ENCODE data around the gene ZNF417. TPM values are rescaled to one million over a fixed set of nuclear protein-coding genes. Genes with fewer than 3 reads are reported as not detected.
A peak's percentile ranks its signal among the peaks of the same experiment; 100 is the strongest.

The ZNF417 gene
- total and polyA plus RNA-seq, 2 experiments from 2014 or later = 6.0 to 19.4 TPM

GRCh38 chr19:57935731-57936130, 19.3 kb upstream of the ZNF417 start:
- H3K9me3 Mint-ChIP-seq = peaks cover 23% of the 10 kb centered on the region
- no peaks in the 10 kb centered on the region for H3K9me2 ChIP-seq (ENCODE audit: insufficient read depth)
- H3K4me1 Mint-ChIP-seq = peaks cover 13% of the 10 kb centered on the region
- no peaks in the 10 kb centered on the region; the same call in 1 of the 2 replicates for H4K20me1 ChIP-seq (replicated peaks; ENCODE audit: insufficient read depth)
- H3K36me3 Mint-ChIP-seq (ENCODE audit: low read depth) = peaks cover 67% of the 10 kb centered on the region
- H3K27me3 Mint-ChIP-seq (ENCODE audit: insufficient read depth, low read depth, poor library complexity) = peaks cover 9% of the 10 kb centered on the region
- peaks cover 15% of the 10 kb centered on the region; the same call in 1 of the 2 replicates for H3K36me3 ChIP-seq (ENCODE audit: insufficient read depth)
- H3F3A ChIP-seq (replicated peaks; ENCODE audit: low read depth) = 0 out of 2 replicates have a peak, but pooled peaks cover 4% of the 10 kb centered on the region
- ATAC-seq (no peak), DNase-seq (ENCODE audit: low spot score) (no peak)
- H3K27ac ChIP-seq (ENCODE audit: low read depth) = peak overlapping the region; percentile 34; the same call in 1 of the 2 replicates
- H3K79me2 ChIP-seq (replicated peaks; ENCODE audit: insufficient read depth) = peaks cover 50% of the 10 kb centered on the region
- peak overlapping the region; percentile 99 for H3K4me3 Mint-ChIP-seq
- H3K4me2 ChIP-seq = peak overlapping the region; percentile 19; the same call in 1 of the 2 replicates
- TF ChIP-seq CTCF (conservative IDR thresholded peaks at IDR 0.05; ENCODE audit: low read depth in 2 of 2) (no peak), ZNF114 (CRISPR knock-in tag; IDR thresholded peaks at IDR 0.05) (no peak), JUNB (IDR thresholded peaks at IDR 0.05; ENCODE audit: unreplicated experiment) (no peak), EZH2phosphoT487 (IDR thresholded peaks at IDR 0.05; ENCODE audit: unreplicated experiment) (no peak), ZNF331 (CRISPR knock-in tag; IDR thresholded peaks at IDR 0.05; ENCODE audit: low read depth) (no peak), ZNF462 (CRISPR knock-in tag; IDR thresholded peaks at IDR 0.05) (no peak), NANOG (IDR thresholded peaks at IDR 0.05; ENCODE audit: borderline replicate concordance) (no peak), CREB1 (CRISPR knock-in tag; IDR thresholded peaks at IDR 0.05; ENCODE audit: low read depth) (no peak), POLR2AphosphoS5 (IDR thresholded peaks at IDR 0.05; ENCODE audit: low read depth) (no peak), REST (IDR thresholded peaks at IDR 0.05; ENCODE audit: unreplicated experiment) (no peak), STAT1 (IDR thresholded peaks at IDR 0.05; ENCODE audit: unreplicated experiment) (no peak), EZH2 (IDR thresholded peaks at IDR 0.05; ENCODE audit: low read depth, unreplicated experiment) (no peak), ETS1 (IDR thresholded peaks at IDR 0.05) (no peak)
- no peak overlapping the region for H2AFZ ChIP-seq
- H3K27ac Mint-ChIP-seq = no peak overlapping the region; the same call in 1 of the 2 replicates
- peaks cover 5% of the 10 kb centered on the region; the same call in 1 of the 2 replicates for H3K4me1 ChIP-seq (ENCODE audit: insufficient read depth)
- no peaks in the 10 kb centered on the region for H3K27me3 ChIP-seq (ENCODE audit: insufficient read depth)
- peak overlapping the region; percentile 2; the same call in 1 of the 2 replicates for H3K4me3 ChIP-seq
